ENCODE data around the gene GEN1.

DNA sequence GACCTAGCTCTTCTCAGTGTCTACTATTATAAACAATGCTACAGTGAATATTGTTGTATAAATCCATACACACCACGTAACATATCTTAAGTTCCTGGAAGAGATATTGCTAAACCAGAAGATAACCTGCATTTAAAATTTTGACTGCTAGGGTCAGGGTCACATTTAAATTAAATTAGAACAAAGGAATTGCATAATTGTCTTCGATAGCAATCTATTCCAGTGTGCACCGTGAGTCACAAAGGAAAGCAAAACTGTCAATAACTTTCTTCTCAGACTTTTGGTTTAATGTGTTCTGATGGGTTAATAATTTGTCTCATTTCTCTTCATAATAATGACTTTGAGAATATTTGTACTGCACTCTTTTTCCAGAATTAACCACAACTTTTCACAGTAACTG lies 4.2 kb downstream of the GEN1 start:
- no peak for TF ChIP-seq EZH2 (IDR thresholded peaks at IDR 0.05; ENCODE audit: borderline replicate concordance, low read depth, low read length, severe bottlenecking)
- no peak for TF ChIP-seq CTCF (IDR thresholded peaks at IDR 0.05; ENCODE audit: borderline replicate concordance, extremely low read depth, low read length, poor library complexity, severe bottlenecking)

Measured in DND-41 (cell line).